GM04504 (cell line): ENCODE results near the gene AMD1.
A peak's percentile ranks its signal among the peaks of the same experiment; 100 is the strongest.
"Not testable (repeated sequence)": the region's sequence is repeated elsewhere in the genome, so short reads cannot be mapped to it uniquely, and the experiment has no call there.

Experiments
- DNase-seq: peaks from one replicate; pipeline ENCODE4 v3.0.0-alpha.2; 2012; ENCODE audit warnings: low read depth

AMD1 gene

GRCh38 chr6:110873981-110874879 is at the start of gene AMD1:
Gene AMD1 (plus strand): TSS chr6:110874785. CDS start chr6:110875106, 321 bp downstream.
- DNase-seq: peak; percentile 96

DNA sequence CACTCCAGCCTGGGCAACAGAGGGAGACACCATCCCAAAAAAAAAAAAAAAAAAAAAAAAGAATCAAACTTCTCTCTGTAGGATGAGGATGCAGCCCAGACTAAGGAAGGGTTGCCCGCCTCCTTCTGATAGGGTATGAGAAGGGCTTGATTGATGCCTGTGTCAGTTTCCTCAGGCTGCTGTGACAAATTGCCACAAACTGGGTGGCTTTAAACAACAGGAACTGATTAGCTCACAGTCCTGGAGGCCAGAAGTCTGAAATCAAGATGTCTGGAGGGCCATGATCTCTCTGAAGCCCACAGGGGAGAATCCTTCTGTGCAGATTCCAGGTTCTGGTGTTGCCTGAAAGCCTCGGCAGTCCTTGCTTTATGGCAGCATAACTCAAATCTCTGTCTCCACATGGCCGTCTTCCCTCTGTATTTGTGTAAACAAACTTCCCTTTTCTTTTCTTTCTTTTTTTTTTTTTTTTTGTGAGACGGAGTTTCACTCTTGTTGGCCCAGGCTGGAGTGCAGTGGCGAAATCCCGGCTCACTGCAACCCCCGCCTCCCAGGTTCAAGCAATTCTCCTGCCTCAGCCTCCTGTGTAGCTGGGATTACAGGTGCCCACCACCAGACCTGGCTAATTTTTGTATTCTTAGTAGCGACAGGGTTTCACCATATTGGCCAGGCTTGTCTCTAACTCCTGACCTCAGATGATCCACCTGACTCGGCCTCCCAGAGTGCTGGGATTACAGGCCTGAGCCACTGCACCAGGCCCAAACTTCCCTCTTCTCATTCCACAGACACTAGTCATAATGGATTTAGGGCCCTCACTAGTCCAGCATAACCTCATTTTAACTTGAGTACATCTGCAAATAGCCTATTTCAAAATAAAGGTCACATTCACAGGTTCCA is 48.1 kb upstream of the AMD1 start:
- no peak for DNase-seq

DNA sequence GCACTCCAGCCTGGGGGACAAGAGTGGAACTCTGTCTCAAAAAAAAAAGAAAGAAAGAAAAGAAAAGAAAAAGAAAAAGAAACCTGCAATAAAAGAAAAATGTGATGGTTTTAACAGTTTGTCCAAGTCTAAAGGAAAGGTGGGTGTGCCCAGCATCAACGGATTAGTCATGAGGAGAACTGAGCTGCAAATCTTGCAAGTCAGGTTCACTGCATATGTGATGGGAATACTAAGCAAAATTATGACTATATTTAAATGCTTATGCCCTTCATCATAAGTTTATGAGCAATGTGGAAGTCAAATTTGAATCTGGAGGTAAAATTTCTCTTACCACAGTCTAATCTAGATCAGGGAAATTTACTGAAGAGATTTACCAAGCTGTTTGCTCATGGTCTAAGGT is 46.2 kb upstream of the AMD1 start:
- no peak for DNase-seq

GRCh38 chr6:110831405-110831804 is 43.2 kb upstream of the AMD1 start:
- no peak for DNase-seq

GRCh38 chr6:110833831-110834230 is 40.8 kb upstream of the AMD1 start:
- no peak for DNase-seq

DNA sequence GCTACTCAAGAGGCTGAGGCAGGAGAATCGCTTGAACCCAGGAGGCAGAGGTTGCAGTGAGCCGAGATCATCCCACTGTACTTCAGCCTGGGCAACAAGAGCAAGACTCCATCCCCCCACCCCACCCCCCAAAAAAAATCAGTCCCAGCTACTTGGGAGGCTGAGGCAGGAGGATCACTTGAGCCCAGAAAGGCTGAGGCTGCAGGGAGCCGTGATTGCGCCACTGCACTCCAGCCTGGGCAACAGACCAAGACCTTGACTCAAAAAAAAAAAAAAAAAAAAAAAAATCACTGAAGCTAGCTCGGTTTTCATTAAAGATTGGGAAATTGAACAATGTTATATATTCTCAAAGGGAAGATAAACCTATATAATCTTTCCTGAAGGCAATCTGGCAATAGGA is 38.8 kb upstream of the AMD1 start:
- DNase-seq: not testable (repeated sequence)

- no peak for DNase-seq
Observed at GRCh38 chr6:110841266-110841665, 33.3 kb upstream of the AMD1 start.

GRCh38 chr6:110849781-110850180 is 24.8 kb upstream of the AMD1 start:
- no peak for DNase-seq

GRCh38 chr6:110852773-110853172 is 21.8 kb upstream of the AMD1 start:
- DNase-seq: no peak

- no peak for DNase-seq
Observed at GRCh38 chr6:110853754-110854477, 20.7 kb upstream of the AMD1 start.

DNA sequence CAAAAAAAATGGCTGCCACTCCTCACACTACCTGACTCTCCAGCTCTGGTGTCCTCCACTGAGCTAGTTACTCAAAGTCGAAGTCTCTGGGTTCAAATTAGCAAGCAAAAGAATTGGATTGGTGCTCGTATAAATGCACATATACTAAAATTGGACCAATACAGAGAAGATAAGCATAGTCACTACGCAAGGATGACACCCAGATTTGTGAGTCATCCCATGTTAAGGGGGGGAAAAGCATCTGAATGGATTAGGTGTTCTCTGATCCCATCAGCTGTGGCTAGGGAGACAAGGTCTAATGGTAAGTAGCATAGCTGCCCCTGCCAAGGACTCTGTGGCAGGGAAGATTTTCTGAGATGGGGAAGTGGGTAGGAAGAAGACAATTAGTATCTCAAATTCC is 18.3 kb upstream of the AMD1 start:
- no peak for DNase-seq

- no peak for DNase-seq
Observed at GRCh38 chr6:110858016-110858415, 16.6 kb upstream of the AMD1 start.

GRCh38 chr6:110858562-110859214 is 15.9 kb upstream of the AMD1 start:
- DNase-seq: no peak

GRCh38 chr6:110859335-110859792 is 15.2 kb upstream of the AMD1 start:
- no peak for DNase-seq

DNA sequence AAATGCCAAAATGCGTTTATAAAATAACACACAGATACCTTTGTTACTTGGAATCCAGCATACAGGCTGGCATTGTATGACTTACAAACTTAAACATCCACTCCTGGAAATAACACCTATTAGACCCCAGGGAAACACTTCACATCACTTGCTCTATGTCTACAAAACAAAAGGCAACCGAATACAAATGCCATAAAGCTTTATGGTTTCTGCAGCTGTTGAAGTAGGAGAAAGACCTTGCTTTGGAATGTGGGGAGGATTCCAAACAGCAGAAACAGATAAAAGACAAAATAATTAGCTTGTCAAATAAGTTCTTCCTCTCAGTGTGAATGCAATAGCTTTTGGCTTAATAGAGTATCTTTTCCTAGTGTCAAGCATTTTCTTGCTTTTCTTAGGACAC is 9.8 kb upstream of the AMD1 start:
- no peak for DNase-seq

- no peak for DNase-seq
Observed at GRCh38 chr6:110874880-110875547, 429 bp downstream of the AMD1 start.

DNA sequence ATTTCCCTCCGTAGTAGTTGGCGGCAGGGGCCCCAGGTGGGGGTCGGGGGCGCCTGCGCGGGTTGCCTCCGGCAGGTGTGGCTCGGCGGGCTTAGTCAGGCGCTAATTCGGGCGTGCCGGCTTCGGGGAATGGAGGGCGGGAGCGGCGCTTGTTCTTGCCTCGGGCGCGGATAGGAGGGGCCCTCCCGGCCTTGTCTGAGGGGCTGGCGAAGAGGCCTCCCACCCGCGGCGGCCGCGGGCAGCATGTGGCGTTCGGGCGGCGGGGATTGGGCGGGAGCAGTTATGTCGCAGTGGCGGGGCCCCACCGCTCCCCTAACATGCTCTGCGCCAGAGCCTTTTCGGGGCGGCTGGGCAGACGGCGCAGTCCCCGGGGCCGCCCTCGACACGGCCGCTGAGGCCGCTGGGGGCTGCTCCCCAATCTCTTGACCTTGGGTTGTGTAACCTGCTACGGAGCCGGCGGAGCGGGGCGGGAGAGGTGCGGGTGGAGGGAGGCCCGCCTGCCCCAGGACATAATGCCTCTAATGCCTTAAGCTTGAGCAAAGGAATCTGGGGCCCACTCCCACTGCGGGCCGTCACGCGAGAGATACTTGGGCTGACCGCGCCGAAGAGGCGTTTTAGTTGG is 1.1 kb downstream of the AMD1 start:
- DNase-seq: no peak

- DNase-seq: peak; percentile 82
Observed at GRCh38 chr6:110876170-110876773, 1.7 kb downstream of the AMD1 start.

DNA sequence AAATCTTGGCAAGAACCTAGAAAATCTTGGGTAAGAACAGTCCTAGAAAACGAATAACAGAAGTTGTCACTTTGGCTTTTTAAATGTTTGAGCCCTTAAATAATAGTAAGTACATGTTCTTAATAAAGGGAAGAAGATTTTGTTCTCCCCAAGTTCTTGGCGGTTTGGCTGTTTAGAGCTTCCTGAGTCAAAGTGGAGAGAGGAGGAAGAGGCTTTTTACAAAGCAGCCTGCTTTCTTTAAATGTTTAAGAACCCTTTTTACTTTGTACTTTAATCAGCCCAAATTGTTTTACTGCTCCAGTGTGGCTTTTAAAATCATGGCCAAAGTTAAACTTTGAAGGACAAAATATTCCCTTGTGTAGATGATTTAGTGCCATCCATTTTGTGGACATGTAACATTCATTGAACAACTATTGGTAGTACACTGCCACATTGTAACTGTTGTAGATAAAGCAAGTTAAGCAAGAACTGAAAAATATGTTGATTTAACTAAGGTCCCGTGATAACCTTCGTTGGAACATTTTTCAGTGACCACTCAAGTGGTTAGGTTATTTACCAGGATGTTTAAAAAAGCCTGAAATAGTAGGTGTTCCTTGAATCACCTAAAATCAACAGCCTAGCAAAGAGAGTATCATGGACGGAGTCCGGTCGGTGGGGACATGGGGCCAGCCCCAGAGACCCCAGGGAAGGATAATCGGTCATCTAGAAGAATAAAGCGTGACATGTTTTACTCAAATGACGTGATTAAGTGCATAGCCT is 2.4 kb downstream of the AMD1 start:
- DNase-seq: no peak
